ENCODE measurements around the gene AMDHD1.

DNA sequence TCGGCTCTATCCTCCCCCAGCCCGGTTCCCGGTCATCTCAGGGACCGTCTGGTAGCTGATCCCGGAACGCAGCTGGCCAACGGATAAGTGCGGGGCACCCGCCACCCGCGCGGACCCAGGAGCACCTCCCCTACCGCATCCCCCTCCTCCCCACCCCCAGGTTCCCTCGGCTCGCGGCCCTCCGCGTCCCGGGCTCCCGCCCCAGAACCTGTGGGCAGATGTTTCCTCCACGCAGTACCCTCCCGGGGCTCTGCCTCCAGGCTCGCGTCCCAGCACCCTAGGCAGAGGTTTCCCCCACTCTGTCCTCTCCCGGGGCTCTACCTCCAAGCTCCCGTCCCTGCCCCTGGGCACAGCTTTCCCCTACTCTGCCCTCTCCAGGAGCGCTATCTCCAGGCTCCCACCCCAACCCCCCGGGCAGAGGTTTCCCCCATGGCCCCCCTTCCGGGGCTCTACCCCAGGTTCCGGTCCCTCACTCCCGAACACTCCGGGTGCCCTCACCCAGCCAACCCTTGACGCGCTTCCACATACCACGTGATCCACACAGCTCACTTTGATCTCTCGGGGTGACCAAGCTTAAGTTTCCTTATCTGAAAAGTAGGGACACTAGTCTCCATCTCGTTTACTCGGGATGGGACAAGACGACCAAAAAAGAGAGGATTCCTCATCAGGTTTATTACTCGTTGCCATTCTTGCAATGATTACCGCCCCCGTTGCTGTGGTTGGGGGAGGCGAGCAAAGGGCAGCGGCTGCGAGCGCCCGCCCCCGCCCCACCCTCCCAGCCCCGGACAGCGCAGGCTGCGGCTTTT is 404 bp upstream of the AMDHD1 start, which contains the start of gene CCDC38:
- TF ChIP-seq EZH2 (IDR thresholded peaks at IDR 0.05; ENCODE audit: borderline replicate concordance, low read depth, low read length, severe bottlenecking), result no peak
- TF ChIP-seq, protein P1, sequence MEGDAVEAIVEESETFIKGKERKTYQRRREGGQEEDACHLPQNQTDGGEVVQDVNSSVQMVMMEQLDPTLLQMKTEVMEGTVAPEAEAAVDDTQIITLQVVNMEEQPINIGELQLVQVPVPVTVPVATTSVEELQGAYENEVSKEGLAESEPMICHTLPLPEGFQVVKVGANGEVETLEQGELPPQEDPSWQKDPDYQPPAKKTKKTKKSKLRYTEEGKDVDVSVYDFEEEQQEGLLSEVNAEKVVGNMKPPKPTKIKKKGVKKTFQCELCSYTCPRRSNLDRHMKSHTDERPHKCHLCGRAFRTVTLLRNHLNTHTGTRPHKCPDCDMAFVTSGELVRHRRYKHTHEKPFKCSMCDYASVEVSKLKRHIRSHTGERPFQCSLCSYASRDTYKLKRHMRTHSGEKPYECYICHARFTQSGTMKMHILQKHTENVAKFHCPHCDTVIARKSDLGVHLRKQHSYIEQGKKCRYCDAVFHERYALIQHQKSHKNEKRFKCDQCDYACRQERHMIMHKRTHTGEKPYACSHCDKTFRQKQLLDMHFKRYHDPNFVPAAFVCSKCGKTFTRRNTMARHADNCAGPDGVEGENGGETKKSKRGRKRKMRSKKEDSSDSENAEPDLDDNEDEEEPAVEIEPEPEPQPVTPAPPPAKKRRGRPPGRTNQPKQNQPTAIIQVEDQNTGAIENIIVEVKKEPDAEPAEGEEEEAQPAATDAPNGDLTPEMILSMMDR (IDR thresholded peaks at IDR 0.05; ENCODE audit: extremely low read depth in 1 of 2, insufficient read depth in 1 of 2, low read depth in 1 of 2, low read length in 2 of 2), result no peak
- TF ChIP-seq, protein P2, sequence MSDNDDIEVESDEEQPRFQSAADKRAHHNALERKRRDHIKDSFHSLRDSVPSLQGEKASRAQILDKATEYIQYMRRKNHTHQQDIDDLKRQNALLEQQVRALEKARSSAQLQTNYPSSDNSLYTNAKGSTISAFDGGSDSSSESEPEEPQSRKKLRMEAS (IDR thresholded peaks at IDR 0.05; ENCODE audit: insufficient read depth, insufficient read length), result no peak
